Hematopoietic multipotent progenitor cell treated with erythropoietin and hydrocortisone succinate and interleukin-3 and kit ligand, for 17 days (in vitro differentiated cells): ENCODE data around the gene REM1.
"Not testable (repeated sequence)": the region's sequence is repeated elsewhere in the genome, so short reads cannot be mapped to it uniquely, and the experiment has no call there.

Source experiments
- DNase-seq: peaks from one replicate; pipeline ENCODE4 v3.0.0-alpha.2; 2015; ENCODE audit warnings: low spot score

Gene REM1

GRCh38 chr20:31474758-31475427, at the start of gene REM1, which contains the start of gene DEFB124:
Gene REM1 (plus strand): TSS chr20:31475288. CDS start chr20:31476446, 1,158 bp downstream.
Gene DEFB124 (minus strand): TSS chr20:31475127. CDS start chr20:31473013, 2,114 bp downstream.
- no peak for DNase-seq

- DNase-seq: no peak
Observed at GRCh38 chr20:31425797-31426196, 49.3 kb upstream of the REM1 start.

- DNase-seq: not testable (repeated sequence)
Observed at GRCh38 chr20:31426891-31427551, 48.1 kb upstream of the REM1 start.

GRCh38 chr20:31427576-31427975, 47.5 kb upstream of the REM1 start:
- DNase-seq: not testable (repeated sequence)

- no peak for DNase-seq
Observed at GRCh38 chr20:31430568-31431115, 44.4 kb upstream of the REM1 start.

GRCh38 chr20:31440012-31440659, 35.0 kb upstream of the REM1 start, which contains the start of gene DEFB123:
Gene DEFB123 (plus strand): TSS chr20:31440632. CDS start chr20:31440699, 67 bp downstream.
- DNase-seq: no peak

- DNase-seq: no peak
Observed at GRCh38 chr20:31446084-31446819, 28.8 kb upstream of the REM1 start.

GRCh38 chr20:31449511-31450414, 25.3 kb upstream of the REM1 start:
- no peak for DNase-seq

GRCh38 chr20:31452575-31452974, 22.5 kb upstream of the REM1 start:
- DNase-seq: no peak

GRCh38 chr20:31454361-31454760, 20.7 kb upstream of the REM1 start:
- no peak for DNase-seq

GRCh38 chr20:31470946-31471345, 4.1 kb upstream of the REM1 start:
- not testable (repeated sequence) for DNase-seq

GRCh38 chr20:31472395-31473330, 2.4 kb upstream of the REM1 start:
- no peak for DNase-seq

- no peak for DNase-seq
Observed at GRCh38 chr20:31473331-31474096, 1.6 kb upstream of the REM1 start.

GRCh38 chr20:31474097-31474436, 1.0 kb upstream of the REM1 start:
- DNase-seq: no peak

GRCh38 chr20:31475472-31476293, 595 bp downstream of the REM1 start:
- no peak for DNase-seq

GRCh38 chr20:31476294-31476585, 1.2 kb downstream of the REM1 start:
- DNase-seq: no peak

- DNase-seq: no peak
Observed at GRCh38 chr20:31476643-31477215, 1.6 kb downstream of the REM1 start.

- DNase-seq: no peak
Observed at GRCh38 chr20:31484001-31484400, 8.9 kb downstream of the REM1 start.
